Astrocyte of the cerebellum (primary cell): ENCODE data around the gene AOAH.
"Not testable (repeated sequence)": the region's sequence is repeated elsewhere in the genome, so short reads cannot be mapped to it uniquely, and the experiment has no call there.

ENCODE experiments used
- DNase-seq: peaks from one replicate; pipeline ENCODE4 v3.0.0-alpha.2; 2011; ENCODE audit warnings: low read depth
- H3K4me3 ChIP-seq: 2 replicates; pipeline ENCODE4 v1.5.1; 2011; ENCODE audit warnings: mild to moderate bottlenecking, low read depth, low read length, moderate library complexity
- in situ Hi-C: cut with HindIII; loops from 2 replicates; pipeline ENCODE4 v1.10.0; 2017; ENCODE audit warnings: low sequenced_read_pairs
- TF ChIP-seq, protein P1 (sequence below): IDR thresholded peaks from 2 replicates; pipeline ENCODE4 v1.5.1; 2012; ENCODE audit warnings: low read length, low read depth, moderate library complexity, mild to moderate bottlenecking; ENCODE audit errors: missing control alignments

Gene AOAH

DNA sequence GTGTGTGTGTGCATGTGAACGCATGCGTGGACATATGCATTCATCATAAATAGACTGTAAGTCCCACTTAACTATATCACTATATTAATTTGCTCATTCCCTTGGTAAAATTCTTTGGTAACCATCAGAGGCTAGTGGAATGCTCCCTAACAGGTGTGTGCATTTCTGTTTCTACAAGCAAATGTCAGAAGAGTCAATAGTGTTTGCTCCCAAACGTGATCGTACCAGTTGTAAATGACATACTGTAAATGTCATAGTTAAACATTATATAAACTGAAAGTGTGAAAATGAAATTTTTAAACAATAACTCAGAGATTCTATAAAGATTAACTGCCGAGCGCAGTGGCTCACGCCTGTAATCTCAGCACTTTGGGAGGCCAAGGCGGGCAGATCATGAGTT is 240.0 kb downstream of the AOAH start:
- DNase-seq: no peak
- H3K4me3 ChIP-seq: no peak overlapping the region
- TF ChIP-seq, protein P1, sequence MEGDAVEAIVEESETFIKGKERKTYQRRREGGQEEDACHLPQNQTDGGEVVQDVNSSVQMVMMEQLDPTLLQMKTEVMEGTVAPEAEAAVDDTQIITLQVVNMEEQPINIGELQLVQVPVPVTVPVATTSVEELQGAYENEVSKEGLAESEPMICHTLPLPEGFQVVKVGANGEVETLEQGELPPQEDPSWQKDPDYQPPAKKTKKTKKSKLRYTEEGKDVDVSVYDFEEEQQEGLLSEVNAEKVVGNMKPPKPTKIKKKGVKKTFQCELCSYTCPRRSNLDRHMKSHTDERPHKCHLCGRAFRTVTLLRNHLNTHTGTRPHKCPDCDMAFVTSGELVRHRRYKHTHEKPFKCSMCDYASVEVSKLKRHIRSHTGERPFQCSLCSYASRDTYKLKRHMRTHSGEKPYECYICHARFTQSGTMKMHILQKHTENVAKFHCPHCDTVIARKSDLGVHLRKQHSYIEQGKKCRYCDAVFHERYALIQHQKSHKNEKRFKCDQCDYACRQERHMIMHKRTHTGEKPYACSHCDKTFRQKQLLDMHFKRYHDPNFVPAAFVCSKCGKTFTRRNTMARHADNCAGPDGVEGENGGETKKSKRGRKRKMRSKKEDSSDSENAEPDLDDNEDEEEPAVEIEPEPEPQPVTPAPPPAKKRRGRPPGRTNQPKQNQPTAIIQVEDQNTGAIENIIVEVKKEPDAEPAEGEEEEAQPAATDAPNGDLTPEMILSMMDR: no peak
- in situ Hi-C loops: no loop called here

- DNase-seq, H3K4me3 ChIP-seq, in situ Hi-C loops: not testable (repeated sequence)
Measured at GRCh38 chr7:36483853-36484252, 240.4 kb downstream of the AOAH start.

- no peak for DNase-seq
- in situ Hi-C loops: no loop called here
- H3K4me3 ChIP-seq: no peak overlapping the region
- TF ChIP-seq, protein P1: no peak
Measured at GRCh38 chr7:36478745-36479144, 245.5 kb downstream of the AOAH start.

GRCh38 chr7:36475381-36475780 is 248.9 kb downstream of the AOAH start:
- DNase-seq: no peak
- TF ChIP-seq, protein P1: no peak
- in situ Hi-C loops: no loop called here
- no peak overlapping the region for H3K4me3 ChIP-seq

DNA sequence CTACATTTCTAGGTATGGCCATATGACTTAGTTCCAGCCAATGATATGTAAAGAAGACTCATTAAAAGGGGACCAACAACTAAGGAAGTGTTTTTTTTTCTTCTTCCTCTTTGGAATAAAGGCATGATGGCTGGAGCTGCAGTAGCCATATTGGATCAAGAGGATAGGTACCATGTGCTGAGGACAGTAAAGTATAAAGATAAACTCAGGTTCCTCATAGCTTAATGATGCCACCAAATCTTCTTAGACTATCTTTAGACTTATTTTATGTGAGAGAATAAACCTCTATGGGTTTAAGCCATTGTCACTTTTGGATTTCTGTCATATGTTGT is 249.3 kb downstream of the AOAH start:
- H3K4me3 ChIP-seq: no peak overlapping the region
- in situ Hi-C loops: no loop called here
- TF ChIP-seq, protein P1: no peak
- DNase-seq: no peak

- in situ Hi-C loops: no loop called here
- peak; percentile 23 for DNase-seq
- TF ChIP-seq, protein P1: no peak
- H3K4me3 ChIP-seq: no peak overlapping the region
Measured at GRCh38 chr7:36474283-36475010, 249.8 kb downstream of the AOAH start.

DNA sequence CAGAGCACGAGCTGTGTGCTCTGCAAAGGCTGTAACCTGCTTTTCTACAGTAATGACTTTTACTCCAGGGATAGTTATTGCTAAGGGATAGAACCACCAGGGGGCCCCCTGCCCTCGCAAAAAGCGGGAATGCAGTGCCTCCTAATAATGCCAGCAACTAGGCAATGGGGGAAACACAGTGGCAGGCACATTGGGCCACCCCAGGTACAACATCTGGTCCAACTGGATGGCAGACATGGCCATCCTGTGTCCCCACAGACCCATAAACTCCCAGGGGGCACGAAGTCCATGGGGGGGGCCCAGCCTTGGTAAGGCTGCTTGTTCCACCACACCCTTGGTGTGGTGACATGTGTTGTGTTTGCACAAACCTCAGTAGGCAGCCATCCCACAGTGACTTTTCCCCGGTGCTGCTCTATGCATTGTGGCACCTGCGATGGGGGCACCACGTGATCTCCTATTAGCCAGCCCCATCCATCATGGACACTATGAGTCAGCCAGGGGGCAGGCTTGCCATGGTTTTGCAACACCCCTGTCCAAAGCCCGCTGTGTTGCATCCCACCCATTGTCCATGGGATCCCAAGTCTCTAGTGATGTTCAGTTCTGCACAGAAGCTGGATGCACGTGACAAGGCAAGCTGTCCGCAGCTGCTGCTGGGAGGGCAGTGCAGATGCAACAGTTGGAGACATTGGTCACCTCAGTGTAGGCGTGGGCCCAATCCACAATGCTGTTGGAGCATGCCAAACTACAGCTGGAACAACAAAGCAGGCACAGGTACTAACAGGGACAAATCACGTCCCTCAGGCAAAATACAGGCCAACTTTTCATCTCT is 250.6 kb downstream of the AOAH start:
- TF ChIP-seq, protein P1: peak; percentile 54
- H3K4me3 ChIP-seq: no peak overlapping the region
- DNase-seq: no peak
- in situ Hi-C loops: no loop called here
